ENCODE results near the gene MAML3.

GRCh38 chr4:139734875-139735380 lies 419.1 kb downstream of the MAML3 start:
- TF ChIP-seq POLR2A (IDR thresholded peaks at IDR 0.05): no peak
- TF ChIP-seq, protein P1, sequence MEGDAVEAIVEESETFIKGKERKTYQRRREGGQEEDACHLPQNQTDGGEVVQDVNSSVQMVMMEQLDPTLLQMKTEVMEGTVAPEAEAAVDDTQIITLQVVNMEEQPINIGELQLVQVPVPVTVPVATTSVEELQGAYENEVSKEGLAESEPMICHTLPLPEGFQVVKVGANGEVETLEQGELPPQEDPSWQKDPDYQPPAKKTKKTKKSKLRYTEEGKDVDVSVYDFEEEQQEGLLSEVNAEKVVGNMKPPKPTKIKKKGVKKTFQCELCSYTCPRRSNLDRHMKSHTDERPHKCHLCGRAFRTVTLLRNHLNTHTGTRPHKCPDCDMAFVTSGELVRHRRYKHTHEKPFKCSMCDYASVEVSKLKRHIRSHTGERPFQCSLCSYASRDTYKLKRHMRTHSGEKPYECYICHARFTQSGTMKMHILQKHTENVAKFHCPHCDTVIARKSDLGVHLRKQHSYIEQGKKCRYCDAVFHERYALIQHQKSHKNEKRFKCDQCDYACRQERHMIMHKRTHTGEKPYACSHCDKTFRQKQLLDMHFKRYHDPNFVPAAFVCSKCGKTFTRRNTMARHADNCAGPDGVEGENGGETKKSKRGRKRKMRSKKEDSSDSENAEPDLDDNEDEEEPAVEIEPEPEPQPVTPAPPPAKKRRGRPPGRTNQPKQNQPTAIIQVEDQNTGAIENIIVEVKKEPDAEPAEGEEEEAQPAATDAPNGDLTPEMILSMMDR (IDR thresholded peaks at IDR 0.05): peak in 4 of 5 experiments; percentile 65 to 73 (median 72)
- TF ChIP-seq EP300 (IDR thresholded peaks at IDR 0.05; ENCODE audit: low read depth): no peak

Data from transverse colon (tissue), 3 donors.